Hindlimb muscle (tissue), 1 donor: ENCODE data around the gene ZNF672. TPM values are rescaled to one million over a fixed set of nuclear protein-coding genes. Genes with fewer than 3 reads are reported as not detected.
"Not testable (repeated sequence)": the region's sequence is repeated elsewhere in the genome, so short reads cannot be mapped to it uniquely, and the experiment has no call there.

Experiments
- DNase-seq: peaks from one replicate; pipeline ENCODE4 v3.0.0-alpha.2; 2013
- polyA plus RNA-seq: library from polyadenylated mRNA; unstranded; fragments of 120-200 nt; gene quantifications from one replicate; pipeline ENCODE4 v1.2.1, GENCODE V29; 2013; ENCODE audit not compliant: insufficient read length

Gene ZNF672
- polyA plus RNA-seq: 17.2 TPM

DNA sequence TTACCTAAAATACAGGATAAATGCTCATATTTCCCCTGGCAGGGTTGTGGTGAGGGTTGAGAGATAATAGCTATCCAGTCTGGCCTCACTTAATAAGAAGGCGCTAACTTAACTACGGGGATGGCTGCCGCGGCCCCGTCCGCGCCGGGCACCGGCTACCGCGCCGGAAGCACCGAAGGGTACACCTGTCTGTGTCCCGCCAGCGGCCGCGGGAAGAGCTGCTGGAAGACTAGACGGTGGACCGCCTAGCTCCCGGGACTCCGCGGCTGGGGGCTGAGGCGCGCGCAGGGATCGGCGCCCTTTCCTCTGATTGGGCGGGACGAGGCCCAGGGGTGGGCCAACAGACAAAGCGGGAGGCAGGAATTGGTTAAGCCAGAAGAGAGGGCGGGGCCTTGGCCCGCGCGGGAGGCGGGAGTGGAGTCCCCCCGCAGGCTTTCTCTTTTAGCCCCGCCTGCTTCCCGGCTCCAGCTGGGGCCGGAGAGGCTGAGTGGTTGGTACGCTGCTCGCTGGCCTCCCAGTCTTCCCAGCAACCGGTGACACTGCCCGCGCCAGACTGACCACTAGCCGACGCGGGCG is at the start of gene ZNF672:
Gene ZNF672 (plus strand): TSS at position 444 of the 576 bp plus-strand sequence. CDS start 9,051 bp downstream, outside the sequence.
- DNase-seq: peak; percentile 99

GRCh38 chr1:248788327-248788726 is 49.7 kb upstream of the ZNF672 start:
- DNase-seq: no peak

DNA sequence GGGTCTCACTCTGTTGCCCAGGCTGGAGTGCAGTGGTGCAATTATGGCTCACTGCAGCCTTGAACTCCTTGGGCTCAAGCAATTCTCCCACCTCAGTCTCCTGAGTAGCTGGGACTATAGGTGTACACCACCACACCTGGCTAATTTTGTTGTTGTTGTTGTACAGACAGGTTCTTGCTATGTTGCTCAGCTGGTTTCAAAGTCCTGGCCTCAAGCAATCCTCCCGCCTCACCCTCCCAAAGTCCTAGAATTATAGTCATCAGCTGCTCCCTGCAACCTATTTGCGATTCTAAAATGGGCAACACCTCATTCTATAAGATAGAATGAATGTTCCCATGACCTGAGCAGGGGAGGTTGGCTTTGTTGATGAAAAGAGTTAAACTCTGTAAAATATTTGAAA is 48.7 kb upstream of the ZNF672 start:
- not testable (repeated sequence) for DNase-seq

GRCh38 chr1:248790456-248790855 is 47.6 kb upstream of the ZNF672 start:
- DNase-seq: no peak

DNA sequence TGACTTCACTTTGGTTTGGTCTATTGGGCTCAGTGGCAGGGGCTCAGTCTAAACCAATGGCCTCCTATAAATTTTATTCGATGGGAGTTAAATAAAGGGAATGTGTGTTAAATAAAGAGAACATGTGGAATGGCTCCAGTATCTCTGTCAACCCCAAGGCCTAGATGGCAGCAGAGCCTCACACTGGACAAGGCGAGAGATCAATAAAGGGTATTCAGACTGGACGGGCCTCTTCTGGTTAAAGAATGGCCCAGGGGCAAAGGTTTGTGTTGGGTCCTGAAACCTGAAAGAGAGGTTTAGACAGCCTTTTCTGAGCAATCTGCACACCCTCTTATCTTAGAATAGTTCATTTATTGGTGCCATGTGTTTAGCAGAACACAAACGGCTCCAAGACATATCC is 47.0 kb upstream of the ZNF672 start:
- no peak for DNase-seq

DNA sequence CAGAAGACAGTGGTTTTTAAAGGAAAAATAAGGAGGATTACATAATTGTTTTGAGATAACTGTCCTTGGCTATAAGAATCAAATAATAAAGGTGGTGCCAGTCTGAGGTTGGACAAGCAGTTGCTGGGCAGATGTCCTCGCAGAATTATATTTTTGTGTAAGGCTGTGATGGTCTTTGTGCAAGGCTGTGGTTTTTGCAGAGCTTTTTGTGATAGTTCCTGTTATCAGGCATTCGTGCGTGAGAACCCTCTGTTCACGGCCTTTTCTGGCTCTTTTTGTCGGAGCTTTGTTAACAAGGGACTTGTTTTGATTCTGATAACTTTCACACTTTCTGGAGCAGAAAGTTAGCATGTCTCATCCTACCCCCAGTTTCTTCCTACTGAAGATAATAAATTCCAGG is 45.7 kb upstream of the ZNF672 start:
- DNase-seq: no peak

GRCh38 chr1:248793592-248793991 is 44.4 kb upstream of the ZNF672 start:
- no peak for DNase-seq

DNA sequence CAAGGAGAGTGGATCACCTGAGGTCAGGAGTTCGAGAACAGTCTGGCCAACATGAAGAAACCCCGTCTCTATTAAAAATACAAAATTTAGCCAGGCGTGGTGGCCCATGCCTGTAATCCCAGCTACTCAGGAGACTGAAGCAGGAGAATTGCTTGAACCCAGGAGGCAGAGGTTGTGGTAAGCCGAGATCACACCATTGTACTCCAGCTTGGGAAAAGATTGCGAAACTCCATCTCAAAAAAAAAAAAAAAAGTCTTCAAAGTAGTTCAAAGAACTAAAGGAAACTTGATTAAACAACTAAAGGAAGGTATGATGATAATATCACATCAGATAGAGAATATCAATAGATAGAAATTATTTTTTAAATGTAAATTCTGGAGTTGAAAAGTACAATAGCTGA is 43.4 kb upstream of the ZNF672 start:
- DNase-seq: not testable (repeated sequence)

- DNase-seq: no peak
These were observed 39.2 kb upstream of the ZNF672 start for GRCh38 chr1:248798791-248799190.

DNA sequence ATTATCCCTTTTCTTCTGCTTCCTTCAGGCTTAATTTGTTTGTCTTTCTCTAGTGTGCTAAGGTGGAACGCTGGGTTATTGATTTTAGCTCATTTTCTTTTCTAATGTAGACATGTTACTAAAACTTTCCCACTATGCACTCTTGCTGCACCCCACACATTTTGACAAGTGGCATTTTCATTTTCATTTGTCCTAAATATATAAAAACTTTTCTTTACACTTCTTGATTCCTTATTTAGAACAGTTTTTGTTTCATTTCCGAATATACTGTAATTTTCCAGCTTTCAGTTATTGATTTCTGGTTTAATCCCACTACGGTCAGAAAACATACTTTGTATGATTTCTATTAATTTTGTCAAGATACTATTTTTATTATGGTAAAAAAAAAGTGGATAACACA is 37.6 kb upstream of the ZNF672 start:
- no peak for DNase-seq

DNA sequence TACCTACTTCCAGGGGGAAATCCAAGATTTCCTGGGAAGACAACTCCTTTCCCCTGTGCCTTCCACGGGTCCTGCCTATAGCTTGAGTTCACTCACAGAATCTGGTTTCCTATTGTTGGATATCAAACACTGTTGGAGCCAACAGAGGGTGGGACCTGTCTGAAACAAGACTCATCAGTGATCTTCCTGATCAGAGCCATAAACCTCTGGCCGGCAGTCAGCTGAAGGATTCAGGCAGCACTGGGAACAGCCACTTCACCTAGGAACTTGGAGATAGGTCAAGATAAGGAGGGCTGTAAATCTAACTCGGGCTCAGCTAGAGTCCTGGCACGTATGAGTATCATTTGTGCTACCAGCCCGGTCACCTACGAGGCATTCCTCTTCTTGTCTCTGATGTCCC is 35.6 kb upstream of the ZNF672 start:
- no peak for DNase-seq

DNA sequence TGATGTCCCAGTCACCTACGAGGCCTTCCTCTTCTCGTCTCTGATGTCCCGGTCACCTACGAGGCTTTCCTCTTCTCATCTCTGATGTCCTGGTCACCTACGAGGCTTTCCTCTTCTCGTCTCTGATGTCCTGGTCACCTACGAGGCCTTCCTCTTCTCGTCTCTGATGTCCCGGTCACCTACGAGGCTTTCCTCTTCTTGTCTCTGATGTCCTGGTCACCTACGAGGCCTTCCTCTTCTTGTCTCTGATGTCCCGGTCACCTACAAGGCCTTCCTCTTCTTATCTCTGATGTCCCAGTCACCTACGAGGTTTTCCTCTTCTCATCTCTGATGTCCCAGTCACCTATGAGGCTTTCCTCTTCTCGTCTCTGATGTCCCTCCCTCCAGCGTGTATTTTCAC is 34.5 kb upstream of the ZNF672 start:
- DNase-seq: not testable (repeated sequence)

- DNase-seq: no peak
These were observed 33.0 kb upstream of the ZNF672 start for GRCh38 chr1:248804771-248805681.

DNA sequence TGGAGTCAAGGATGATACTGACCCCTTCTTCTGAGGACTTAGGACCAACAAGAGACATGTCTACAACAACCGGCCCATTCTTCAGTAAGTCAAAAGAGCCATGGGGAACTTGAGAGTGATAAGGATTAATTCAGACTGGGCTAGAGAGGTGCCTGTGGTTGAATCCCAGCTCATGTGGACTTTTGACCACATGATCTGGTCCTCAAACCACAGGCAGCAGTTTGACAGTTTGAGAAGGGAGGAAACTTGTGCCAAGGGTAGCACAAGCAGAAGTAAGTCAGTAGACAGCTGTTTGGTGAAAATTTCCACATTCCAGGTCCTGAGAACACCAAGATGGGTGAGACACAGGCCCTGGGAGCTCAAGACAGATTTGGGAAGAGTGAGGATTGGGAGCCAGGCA is 32.1 kb upstream of the ZNF672 start:
- no peak for DNase-seq

DNA sequence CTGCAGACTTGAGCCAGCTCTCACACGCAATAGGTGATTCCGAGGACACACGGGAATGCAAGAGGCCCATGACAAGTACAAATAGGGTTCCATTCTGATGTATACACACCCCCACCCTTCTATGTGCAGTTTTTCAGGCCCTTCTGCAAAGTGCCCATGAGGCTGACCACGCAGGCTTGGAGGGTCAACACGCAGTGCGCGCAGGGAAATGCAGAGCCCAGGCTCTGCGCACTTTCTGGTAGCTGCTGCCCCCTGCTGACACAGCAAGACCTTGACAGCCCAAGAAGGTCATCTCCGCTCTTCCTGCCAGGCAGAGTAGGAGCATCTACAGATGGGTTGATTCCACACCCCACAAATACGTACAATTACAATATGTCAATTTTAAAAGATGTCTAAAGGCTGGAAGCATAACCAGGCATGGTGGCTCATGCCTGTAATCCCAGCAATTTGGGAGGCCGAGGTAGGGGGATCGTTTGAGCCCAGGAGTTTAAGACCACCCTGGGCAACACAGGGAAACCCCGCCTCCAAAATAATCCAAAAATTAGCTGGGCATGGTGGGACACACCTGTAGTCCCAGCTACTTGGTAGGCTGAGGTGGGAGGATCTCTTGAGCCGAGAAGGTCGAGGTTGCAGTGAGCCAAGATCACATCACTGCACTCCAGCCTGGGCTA is 30.8 kb upstream of the ZNF672 start:
- DNase-seq: no peak

DNA sequence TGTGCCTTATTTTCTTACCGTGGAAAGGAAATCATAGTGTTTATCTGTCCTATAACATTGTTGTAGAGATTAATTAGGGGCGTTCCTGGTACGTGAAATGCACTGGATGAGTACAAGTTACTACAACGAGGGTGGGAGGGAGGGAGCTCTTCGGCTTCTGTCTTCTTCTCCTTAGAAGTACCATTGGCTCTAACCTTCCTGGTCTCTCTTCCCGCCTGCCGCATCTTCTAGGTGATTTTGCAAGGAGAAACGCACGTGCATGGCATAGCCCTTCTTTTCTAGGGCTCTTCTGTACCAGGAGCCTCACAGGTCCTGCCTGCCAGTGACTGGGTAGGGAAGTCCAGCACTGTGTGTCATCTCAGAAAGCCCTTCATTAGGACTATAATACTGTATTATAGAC is 29.1 kb upstream of the ZNF672 start:
- no peak for DNase-seq

DNA sequence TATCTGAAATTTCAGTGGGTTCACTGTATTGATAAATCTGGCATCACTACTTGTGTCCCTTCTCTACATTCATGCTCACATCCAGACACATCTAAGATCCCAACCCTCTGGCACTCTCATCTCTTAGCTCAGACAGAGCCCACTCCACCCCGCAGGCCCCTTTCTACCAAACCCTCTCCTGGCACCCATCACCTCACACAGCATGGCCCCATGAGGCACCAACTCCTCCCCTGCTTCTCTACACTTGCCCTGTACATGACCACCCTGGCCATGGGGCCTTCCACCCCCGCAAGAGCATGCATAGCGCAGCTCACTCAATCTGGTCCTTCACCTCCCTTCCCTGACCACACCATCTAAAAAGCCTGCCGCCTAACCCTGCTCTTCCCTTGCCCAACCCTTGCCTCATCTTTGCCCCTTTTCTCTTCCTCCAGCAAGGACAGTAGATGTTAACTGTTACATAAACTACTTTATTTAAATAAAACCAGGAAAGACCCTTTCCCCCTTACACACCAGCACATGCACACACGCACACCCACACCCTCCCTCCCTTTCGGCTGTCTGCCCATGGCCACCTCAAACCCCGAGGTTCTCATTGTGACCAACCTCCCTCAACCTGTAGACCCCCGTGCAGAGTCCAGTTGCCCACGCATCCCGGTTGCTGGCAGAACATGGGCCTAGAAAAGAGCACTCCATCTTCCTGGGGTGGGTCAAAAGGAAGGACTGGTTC is 27.9 kb upstream of the ZNF672 start:
- DNase-seq: no peak

DNA sequence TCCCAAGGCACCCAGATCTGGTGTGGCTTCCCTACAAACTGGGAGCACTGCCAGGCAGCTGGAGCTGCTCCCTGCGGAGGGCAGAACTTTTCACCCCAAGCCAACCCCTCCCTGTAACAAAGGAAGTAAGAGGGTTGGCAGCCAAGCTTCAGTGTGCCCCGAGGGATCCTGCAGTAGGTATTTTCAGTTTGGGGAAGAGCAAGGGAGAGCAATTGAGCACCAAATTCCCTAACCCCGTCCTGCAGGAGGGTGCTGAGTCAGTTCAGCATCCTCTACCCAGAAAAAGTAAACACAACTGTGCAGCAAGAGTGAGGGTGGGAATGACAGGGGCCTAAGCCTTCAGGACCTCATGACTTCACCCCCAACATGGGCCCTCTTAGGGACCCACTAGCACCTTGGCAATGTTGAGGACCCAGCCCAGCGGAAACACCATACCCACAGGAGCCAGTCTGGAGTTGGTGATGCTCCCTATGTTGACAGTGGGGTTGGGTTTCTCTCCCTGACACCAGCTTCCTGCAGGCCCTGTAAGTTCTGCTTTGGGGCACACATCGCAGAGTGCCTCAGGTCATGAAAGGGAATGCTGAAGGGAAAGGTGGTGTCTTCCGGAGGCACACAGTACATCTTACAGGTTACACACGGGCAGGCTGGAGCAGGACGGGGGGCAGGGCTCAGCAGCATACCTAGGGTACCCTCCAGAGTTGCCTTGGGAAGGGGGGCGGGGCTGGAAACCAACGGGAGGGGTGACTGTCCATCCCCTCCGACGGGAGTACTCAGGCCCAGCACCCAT is 27.1 kb upstream of the ZNF672 start:
- DNase-seq: no peak

- DNase-seq: no peak
These were observed 26.2 kb upstream of the ZNF672 start for GRCh38 chr1:248811514-248812490.

- no peak for DNase-seq
These were observed 25.1 kb upstream of the ZNF672 start for GRCh38 chr1:248812736-248813425.
